ENCODE measurements around the gene PRRG2.

The PRRG2 gene

DNA sequence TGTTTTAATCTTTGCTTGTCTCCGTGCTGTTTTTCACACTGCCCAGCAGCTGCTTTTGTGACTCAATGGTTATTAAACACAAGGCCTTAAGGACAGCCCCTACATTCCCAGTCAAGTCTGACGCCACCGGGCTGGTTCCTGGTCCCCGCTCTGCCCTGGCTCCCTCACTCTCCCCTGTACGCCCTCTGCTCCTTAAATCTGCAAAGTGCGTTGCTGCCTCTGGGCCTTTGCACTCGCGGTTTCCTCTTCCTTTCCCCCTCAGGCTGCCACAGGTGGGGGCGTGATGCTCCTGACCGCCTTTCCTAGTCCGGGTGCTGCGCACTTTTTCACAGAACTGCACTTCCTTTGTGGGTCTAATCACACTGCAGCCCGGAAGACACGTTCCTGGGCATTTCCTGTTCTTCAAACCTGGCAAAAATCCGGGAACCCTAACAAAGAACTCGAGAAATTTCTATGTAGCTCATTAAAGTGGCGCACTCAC, 26.4 kb upstream of the PRRG2 start:
- H3K9me3 Mint-ChIP-seq = no peaks in the 10 kb centered on the region

DNA sequence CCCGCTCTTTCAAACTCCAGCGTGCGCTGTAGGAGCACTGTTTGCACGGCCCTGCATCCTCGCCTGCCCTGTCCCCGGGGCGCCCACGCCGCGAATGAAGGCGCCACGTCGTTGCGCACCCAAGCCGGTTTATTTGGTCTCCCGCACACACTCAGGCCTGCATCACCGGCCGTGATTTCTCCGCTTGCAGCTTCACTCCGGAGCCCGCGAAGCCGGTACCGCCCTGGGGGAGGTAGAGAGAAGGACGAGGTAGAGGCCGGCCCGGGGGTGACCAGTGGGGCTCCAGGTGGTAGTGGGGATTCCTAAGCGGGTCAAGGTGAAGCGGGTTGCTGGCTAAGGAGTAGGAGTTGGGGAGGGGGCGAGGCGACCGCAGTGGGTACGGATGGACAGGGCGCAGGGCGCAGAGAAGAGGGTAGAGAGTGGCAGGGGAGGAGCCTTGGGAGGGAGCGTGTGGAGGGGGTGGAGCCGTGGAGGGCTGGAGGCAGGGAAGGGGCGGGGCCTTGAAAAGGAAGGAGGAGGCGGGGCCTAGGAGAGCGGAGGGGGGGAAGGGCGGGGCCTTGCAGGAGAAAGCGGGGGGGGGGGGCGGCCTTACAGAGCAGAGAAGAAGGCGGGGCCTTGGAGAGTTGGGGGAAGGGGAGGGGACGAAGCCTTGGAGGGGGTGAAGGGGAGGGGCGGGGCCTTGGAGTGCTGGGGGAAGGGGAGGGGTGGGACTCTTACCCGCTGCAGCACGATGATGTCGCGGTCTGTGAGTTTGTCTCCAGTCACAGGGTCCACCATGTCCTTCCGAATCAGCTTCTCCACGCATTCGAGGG, 25.3 kb upstream of the PRRG2 start:
- H3K36me3 Mint-ChIP-seq (ENCODE audit: low read depth) = peaks cover 57% of the 10 kb centered on the region
- no peak overlapping the region for H3K27ac Mint-ChIP-seq
- H3K4me1 Mint-ChIP-seq = peaks cover 18% of the 10 kb centered on the region
- DNase-seq = peak; percentile 87
- H3K27me3 Mint-ChIP-seq (ENCODE audit: low read depth, poor library complexity) = peaks cover 3% of the 10 kb centered on the region
- no peaks in the 10 kb centered on the region for H3K9me3 Mint-ChIP-seq
- TF ChIP-seq, protein P1, sequence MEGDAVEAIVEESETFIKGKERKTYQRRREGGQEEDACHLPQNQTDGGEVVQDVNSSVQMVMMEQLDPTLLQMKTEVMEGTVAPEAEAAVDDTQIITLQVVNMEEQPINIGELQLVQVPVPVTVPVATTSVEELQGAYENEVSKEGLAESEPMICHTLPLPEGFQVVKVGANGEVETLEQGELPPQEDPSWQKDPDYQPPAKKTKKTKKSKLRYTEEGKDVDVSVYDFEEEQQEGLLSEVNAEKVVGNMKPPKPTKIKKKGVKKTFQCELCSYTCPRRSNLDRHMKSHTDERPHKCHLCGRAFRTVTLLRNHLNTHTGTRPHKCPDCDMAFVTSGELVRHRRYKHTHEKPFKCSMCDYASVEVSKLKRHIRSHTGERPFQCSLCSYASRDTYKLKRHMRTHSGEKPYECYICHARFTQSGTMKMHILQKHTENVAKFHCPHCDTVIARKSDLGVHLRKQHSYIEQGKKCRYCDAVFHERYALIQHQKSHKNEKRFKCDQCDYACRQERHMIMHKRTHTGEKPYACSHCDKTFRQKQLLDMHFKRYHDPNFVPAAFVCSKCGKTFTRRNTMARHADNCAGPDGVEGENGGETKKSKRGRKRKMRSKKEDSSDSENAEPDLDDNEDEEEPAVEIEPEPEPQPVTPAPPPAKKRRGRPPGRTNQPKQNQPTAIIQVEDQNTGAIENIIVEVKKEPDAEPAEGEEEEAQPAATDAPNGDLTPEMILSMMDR (IDR thresholded peaks at IDR 0.05) = no peak
- no peak overlapping the region for H3K4me3 Mint-ChIP-seq

More for the DNA sequence above, 26.4 kb upstream of the PRRG2 start:
- Mint-ChIP-seq H3K36me3 (ENCODE audit: low read depth) (peaks cover 53% of the 10 kb centered on the region), H3K4me3 (no peak overlapping the region), H3K27me3 (ENCODE audit: low read depth, poor library complexity) (peaks cover 3% of the 10 kb centered on the region), H3K4me1 (peaks cover 8% of the 10 kb centered on the region), H3K27ac (peak overlapping the region; percentile 68)
- TF ChIP-seq, protein P1 (IDR thresholded peaks at IDR 0.05) = no peak
- no peak for DNase-seq

- H3K27me3 Mint-ChIP-seq (ENCODE audit: low read depth, poor library complexity) = peaks cover 3% of the 10 kb centered on the region
- no peak for DNase-seq
- H3K27ac Mint-ChIP-seq = no peak overlapping the region
- peaks cover 26% of the 10 kb centered on the region for H3K4me1 Mint-ChIP-seq
- peaks cover 54% of the 10 kb centered on the region for H3K36me3 Mint-ChIP-seq (ENCODE audit: low read depth)
- TF ChIP-seq, protein P1 (IDR thresholded peaks at IDR 0.05) = no peak
- H3K4me3 Mint-ChIP-seq = no peak overlapping the region
- no peaks in the 10 kb centered on the region for H3K9me3 Mint-ChIP-seq
These were observed 24.4 kb upstream of the PRRG2 start for GRCh38 chr19:49556412-49557398.

GRCh38 chr19:49557641-49558325, 23.3 kb upstream of the PRRG2 start:
- H3K27ac Mint-ChIP-seq = no peak overlapping the region
- no peak overlapping the region for H3K4me3 Mint-ChIP-seq
- H3K4me1 Mint-ChIP-seq = peaks cover 26% of the 10 kb centered on the region
- peaks cover 3% of the 10 kb centered on the region for H3K27me3 Mint-ChIP-seq (ENCODE audit: low read depth, poor library complexity)
- DNase-seq = no peak
- TF ChIP-seq, protein P1 (IDR thresholded peaks at IDR 0.05) = no peak
- no peaks in the 10 kb centered on the region for H3K9me3 Mint-ChIP-seq
- H3K36me3 Mint-ChIP-seq (ENCODE audit: low read depth) = peaks cover 51% of the 10 kb centered on the region

- H3K27ac Mint-ChIP-seq = no peak overlapping the region
- H3K4me3 Mint-ChIP-seq = no peak overlapping the region
- H3K9me3 Mint-ChIP-seq = no peaks in the 10 kb centered on the region
- no peak for DNase-seq
- peaks cover 48% of the 10 kb centered on the region for H3K36me3 Mint-ChIP-seq (ENCODE audit: low read depth)
- H3K27me3 Mint-ChIP-seq (ENCODE audit: low read depth, poor library complexity) = peaks cover 3% of the 10 kb centered on the region
- peaks cover 26% of the 10 kb centered on the region for H3K4me1 Mint-ChIP-seq
- TF ChIP-seq, protein P1 (IDR thresholded peaks at IDR 0.05) = no peak
These were observed 22.5 kb upstream of the PRRG2 start for GRCh38 chr19:49558591-49558990.

Measured in nephron progenitor cell (in vitro differentiated cells).